ENCODE results near the gene TTLL6.

The TTLL6 gene

GRCh38 chr17:48738803-48739526 lies 78.1 kb downstream of the TTLL6 start:
- Histone ChIP-seq H3K79me2 (ENCODE audit: control insufficient read depth, low read length) (no peaks in the 10 kb centered on the region), H3K9me3 (ENCODE audit: control insufficient read depth, insufficient read depth, low read length) (no peaks in the 10 kb centered on the region), H3K4me2 (ENCODE audit: low read length) (no peak overlapping the region), H3K4me1 (ENCODE audit: control insufficient read depth, low read length) (no peaks in the 10 kb centered on the region), H3K9me2 (replicated peaks; ENCODE audit: control insufficient read depth, low read length) (no peaks in the 10 kb centered on the region), H3K4me3 (ENCODE audit: low read length) (no peak overlapping the region), H3K27me3 (ENCODE audit: control insufficient read depth, low read length) (peaks cover 66% of the 10 kb centered on the region), H3K27ac (ENCODE audit: low read depth, low read length) (no peak overlapping the region), H3F3A (ENCODE audit: control insufficient read depth, insufficient read depth) (no peaks in the 10 kb centered on the region), H3K36me3 (ENCODE audit: control insufficient read depth, low read length) (no peaks in the 10 kb centered on the region), H4K20me1 (ENCODE audit: control insufficient read depth, insufficient read depth, low read depth, low read length) (no peaks in the 10 kb centered on the region)
- TF ChIP-seq CTCF (IDR thresholded peaks at IDR 0.05; ENCODE audit: low read depth, low read length, poor library complexity, severe bottlenecking) = no peak
- no peak for TF ChIP-seq EZH2phosphoT487 (IDR thresholded peaks at IDR 0.05; ENCODE audit: borderline replicate concordance, low read length)

GRCh38 chr17:48738424-48738802 lies 78.6 kb downstream of the TTLL6 start:
- Histone ChIP-seq H3K9me3 (ENCODE audit: control insufficient read depth, insufficient read depth, low read length) (no peaks in the 10 kb centered on the region), H3K27ac (ENCODE audit: low read depth, low read length) (no peak overlapping the region), H3F3A (ENCODE audit: control insufficient read depth, insufficient read depth) (no peaks in the 10 kb centered on the region), H3K4me2 (ENCODE audit: low read length) (no peak overlapping the region), H4K20me1 (ENCODE audit: control insufficient read depth, insufficient read depth, low read depth, low read length) (no peaks in the 10 kb centered on the region), H3K9me2 (replicated peaks; ENCODE audit: control insufficient read depth, low read length) (no peaks in the 10 kb centered on the region), H3K36me3 (ENCODE audit: control insufficient read depth, low read length) (no peaks in the 10 kb centered on the region), H3K79me2 (ENCODE audit: control insufficient read depth, low read length) (no peaks in the 10 kb centered on the region), H3K27me3 (ENCODE audit: control insufficient read depth, low read length) (peaks cover 61% of the 10 kb centered on the region), H3K4me1 (ENCODE audit: control insufficient read depth, low read length) (no peaks in the 10 kb centered on the region), H3K4me3 (ENCODE audit: low read length) (no peak overlapping the region)
- no peak for TF ChIP-seq EZH2phosphoT487 (IDR thresholded peaks at IDR 0.05; ENCODE audit: borderline replicate concordance, low read length)
- TF ChIP-seq CTCF (IDR thresholded peaks at IDR 0.05; ENCODE audit: low read depth, low read length, poor library complexity, severe bottlenecking) = no peak

GRCh38 chr17:48737330-48738043 lies 79.5 kb downstream of the TTLL6 start:
- H3K9me2 ChIP-seq (replicated peaks; ENCODE audit: control insufficient read depth, low read length) = no peaks in the 10 kb centered on the region
- peaks cover 52% of the 10 kb centered on the region for H3K27me3 ChIP-seq (ENCODE audit: control insufficient read depth, low read length)
- no peaks in the 10 kb centered on the region for H3K4me1 ChIP-seq (ENCODE audit: control insufficient read depth, low read length)
- no peaks in the 10 kb centered on the region for H3K79me2 ChIP-seq (ENCODE audit: control insufficient read depth, low read length)
- no peak overlapping the region for H3K4me2 ChIP-seq (ENCODE audit: low read length)
- no peak overlapping the region for H3K27ac ChIP-seq (ENCODE audit: low read depth, low read length)
- no peaks in the 10 kb centered on the region for H4K20me1 ChIP-seq (ENCODE audit: control insufficient read depth, insufficient read depth, low read depth, low read length)
- no peaks in the 10 kb centered on the region for H3K9me3 ChIP-seq (ENCODE audit: control insufficient read depth, insufficient read depth, low read length)
- TF ChIP-seq EZH2phosphoT487 (IDR thresholded peaks at IDR 0.05; ENCODE audit: borderline replicate concordance, low read length) = no peak
- TF ChIP-seq CTCF (IDR thresholded peaks at IDR 0.05; ENCODE audit: low read depth, low read length, poor library complexity, severe bottlenecking) = no peak
- H3K36me3 ChIP-seq (ENCODE audit: control insufficient read depth, low read length) = no peaks in the 10 kb centered on the region
- H3F3A ChIP-seq (ENCODE audit: control insufficient read depth, insufficient read depth) = no peaks in the 10 kb centered on the region
- H3K4me3 ChIP-seq (ENCODE audit: low read length) = no peak overlapping the region

All from DOHH2 (cell line).